ENCODE results near the gene CFLAR.

CFLAR gene

DNA sequence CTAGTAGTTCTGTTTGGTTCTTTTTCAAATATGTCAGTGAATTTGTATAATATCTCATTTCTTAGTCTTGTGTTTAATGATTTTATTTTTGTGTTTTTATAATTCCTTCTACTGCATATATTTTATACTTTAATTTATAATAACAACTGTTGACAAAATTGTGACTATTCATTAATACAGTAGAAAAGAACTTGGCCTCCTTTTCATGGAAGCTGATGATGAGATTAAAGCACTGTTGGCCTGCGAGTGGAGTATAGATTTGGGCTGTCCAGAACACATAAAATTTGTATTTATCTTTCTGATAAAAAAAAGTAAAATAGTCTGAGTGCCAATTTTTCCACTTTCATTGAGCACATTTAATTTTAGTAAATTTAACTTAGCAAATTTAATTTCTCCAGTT, 12.1 kb downstream of the CFLAR start:
- TF ChIP-seq, protein P1, sequence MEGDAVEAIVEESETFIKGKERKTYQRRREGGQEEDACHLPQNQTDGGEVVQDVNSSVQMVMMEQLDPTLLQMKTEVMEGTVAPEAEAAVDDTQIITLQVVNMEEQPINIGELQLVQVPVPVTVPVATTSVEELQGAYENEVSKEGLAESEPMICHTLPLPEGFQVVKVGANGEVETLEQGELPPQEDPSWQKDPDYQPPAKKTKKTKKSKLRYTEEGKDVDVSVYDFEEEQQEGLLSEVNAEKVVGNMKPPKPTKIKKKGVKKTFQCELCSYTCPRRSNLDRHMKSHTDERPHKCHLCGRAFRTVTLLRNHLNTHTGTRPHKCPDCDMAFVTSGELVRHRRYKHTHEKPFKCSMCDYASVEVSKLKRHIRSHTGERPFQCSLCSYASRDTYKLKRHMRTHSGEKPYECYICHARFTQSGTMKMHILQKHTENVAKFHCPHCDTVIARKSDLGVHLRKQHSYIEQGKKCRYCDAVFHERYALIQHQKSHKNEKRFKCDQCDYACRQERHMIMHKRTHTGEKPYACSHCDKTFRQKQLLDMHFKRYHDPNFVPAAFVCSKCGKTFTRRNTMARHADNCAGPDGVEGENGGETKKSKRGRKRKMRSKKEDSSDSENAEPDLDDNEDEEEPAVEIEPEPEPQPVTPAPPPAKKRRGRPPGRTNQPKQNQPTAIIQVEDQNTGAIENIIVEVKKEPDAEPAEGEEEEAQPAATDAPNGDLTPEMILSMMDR (IDR thresholded peaks at IDR 0.05; ENCODE audit: low read depth, low read length) = no peak
- H3K4me3 ChIP-seq (replicated peaks in 1 of 2; ENCODE audit: low read depth in 2 of 2, low read length in 2 of 2) = no peak overlapping the region

DNA sequence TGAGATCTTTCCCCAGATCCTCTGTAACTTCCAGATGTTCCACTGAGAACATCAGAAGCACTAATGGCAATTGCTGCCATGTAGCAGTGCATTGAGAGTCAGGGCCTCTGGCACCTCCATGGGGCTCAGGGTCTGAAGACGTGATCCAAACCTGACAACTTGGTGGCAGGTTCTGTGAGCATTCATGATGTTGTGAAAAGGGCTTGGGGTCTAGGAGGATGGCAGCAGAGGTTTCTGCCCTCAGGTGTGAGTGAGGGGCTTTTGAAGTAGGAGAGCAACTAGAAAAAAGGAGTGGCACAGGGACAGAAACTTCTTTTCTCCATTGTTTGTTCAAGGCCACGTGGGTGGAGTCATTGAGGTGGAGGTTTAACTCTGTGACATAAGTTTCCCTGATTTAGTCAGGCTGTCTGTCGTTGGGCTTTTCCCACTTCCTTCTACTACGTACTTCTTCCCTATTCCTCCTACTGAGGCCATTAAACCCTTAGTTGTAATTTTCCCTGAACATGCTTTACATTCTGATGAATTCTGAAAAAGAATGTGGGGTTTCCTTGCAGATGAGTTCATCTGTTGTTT, 13.1 kb downstream of the CFLAR start:
- H3K4me3 ChIP-seq (replicated peaks in 1 of 2; ENCODE audit: low read depth in 2 of 2, low read length in 2 of 2) = no peak overlapping the region
- TF ChIP-seq, protein P1 (IDR thresholded peaks at IDR 0.05; ENCODE audit: low read depth, low read length) = no peak
- DNase-seq (ENCODE audit: low read depth in 2 of 2) = peak; percentile 70 to 90

More for the DNA sequence above, 12.1 kb downstream of the CFLAR start:
- DNase-seq (ENCODE audit: low read depth in 2 of 2) = no peak

DNA sequence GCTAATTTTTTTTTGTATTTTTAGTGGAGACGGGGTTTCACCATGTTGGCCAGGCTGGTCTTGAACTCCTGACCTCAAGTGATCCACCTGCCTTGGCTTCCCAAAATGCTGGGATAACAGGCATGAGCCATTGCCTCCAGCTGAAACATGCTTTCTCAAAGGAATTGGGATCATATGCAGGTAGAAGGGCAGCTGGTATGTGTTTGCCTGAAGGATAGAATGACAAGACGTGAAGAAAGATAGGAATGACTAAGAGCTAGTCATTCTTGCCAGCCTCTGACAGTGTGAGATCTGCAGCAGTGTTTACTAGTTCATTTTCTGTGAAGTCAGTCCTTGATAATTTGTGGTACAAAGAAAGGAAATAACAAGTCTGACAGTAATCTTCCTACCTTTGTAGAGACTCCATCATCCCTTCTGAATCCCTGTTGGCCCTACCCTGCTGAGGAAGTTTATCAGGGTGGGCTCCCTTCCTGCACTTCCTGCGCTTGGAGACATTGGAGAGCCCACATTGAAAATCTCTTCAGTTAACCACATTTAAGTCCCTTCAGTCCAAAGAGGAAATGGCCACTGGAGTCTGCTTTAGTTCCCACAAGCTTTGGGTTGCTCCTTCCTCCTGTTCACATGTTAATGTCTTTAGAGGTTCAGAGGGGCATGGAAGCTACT, 14.7 kb downstream of the CFLAR start:
- H3K4me3 ChIP-seq (replicated peaks in 1 of 2; ENCODE audit: low read depth in 2 of 2, low read length in 2 of 2) = no peak overlapping the region
- TF ChIP-seq, protein P1 (IDR thresholded peaks at IDR 0.05; ENCODE audit: low read depth, low read length) = no peak
- DNase-seq (ENCODE audit: low read depth in 2 of 2) = peak; percentile 88 to 91

DNA sequence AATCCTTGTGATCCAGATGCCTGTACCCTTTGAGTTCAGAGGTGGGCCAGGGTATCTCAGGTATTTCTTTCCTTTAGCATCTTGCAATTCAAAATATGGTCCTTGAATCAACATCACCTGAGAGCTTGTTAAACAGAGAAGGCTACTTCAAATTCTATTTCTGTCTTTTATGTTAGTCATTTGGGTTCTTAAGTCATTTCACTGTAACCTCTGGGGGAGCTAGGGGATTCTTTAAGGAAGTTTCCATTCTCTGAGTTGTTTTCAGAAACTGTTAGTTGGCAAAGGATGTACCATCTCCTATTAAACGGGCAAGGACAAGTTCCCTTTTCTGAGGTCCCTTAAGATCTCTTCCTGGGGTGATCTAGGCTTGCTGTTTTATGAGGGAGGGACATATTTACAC, 16.6 kb downstream of the CFLAR start:
- DNase-seq (ENCODE audit: low read depth in 2 of 2) = peak in 1 of 2 donors; percentile 48
- no peak overlapping the region for H3K4me3 ChIP-seq (replicated peaks in 1 of 2; ENCODE audit: low read depth in 2 of 2, low read length in 2 of 2)
- TF ChIP-seq, protein P1 (IDR thresholded peaks at IDR 0.05; ENCODE audit: low read depth, low read length) = no peak

DNA sequence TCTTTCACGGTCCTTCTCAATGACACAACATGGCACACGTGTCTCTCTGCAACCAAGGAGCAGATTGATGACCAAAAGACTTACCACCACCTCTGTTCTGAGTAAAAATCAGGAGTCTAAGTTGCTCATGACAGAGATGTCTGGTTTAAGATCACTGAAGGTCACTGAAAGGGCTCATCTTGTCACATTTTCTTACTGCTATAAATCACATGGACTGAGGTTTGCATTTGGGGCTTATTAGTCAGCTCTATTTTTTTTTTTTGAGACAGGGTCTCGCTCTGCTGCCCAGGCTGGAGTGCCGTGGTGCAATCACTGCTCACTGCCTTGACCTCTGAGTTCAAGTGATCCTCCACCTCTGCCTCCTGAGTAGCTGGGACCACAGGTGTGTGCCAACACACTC, 19.4 kb downstream of the CFLAR start:
- H3K4me3 ChIP-seq (replicated peaks in 1 of 2; ENCODE audit: low read depth in 2 of 2, low read length in 2 of 2) = no peak overlapping the region
- DNase-seq (ENCODE audit: low read depth in 2 of 2) = no peak
- TF ChIP-seq, protein P1 (IDR thresholded peaks at IDR 0.05; ENCODE audit: low read depth, low read length) = no peak

DNA sequence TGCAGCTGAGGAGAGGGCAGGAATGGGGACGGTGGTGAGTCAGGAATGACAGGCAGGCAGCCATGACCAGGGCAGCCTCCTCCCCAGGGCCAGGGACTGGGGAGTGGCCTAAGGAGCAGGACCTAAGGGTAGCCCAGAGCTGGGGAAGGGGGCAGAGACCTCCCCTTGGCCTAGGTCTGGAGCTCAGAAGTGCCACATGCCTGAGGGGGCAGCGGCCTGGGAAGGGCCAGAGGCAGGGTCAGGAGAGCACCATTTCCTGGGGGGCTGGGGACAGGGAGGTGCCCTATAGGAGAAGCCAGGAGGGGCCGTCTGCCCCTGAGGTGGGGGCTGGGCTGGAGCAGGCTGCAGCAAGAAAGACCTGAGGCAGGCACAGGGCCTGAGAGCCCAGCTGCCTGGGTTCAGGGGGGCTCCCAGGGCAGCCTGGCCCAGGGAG, 20.9 kb downstream of the CFLAR start:
- TF ChIP-seq, protein P1 (IDR thresholded peaks at IDR 0.05; ENCODE audit: low read depth, low read length) = no peak
- no peak for DNase-seq (ENCODE audit: low read depth in 2 of 2)
- H3K4me3 ChIP-seq (replicated peaks in 1 of 2; ENCODE audit: low read depth in 2 of 2, low read length in 2 of 2) = no peak overlapping the region
